G401 (cell line): ENCODE data around the gene CTXND2. TPM values are rescaled to one million over a fixed set of nuclear protein-coding genes. Genes with fewer than 3 reads are reported as not detected.

Source experiments
- DNase-seq: peaks from one replicate; pipeline ENCODE4 v3.0.0-alpha.2; 2015; ENCODE audit warnings: low spot score
- in situ Hi-C: cut with HindIII; loops from 2 replicates; pipeline ENCODE4 v1.10.0; 2016; ENCODE audit warnings: low sequenced_read_pairs, mixed read lengths
- total RNA-seq: library from RNA; depleted of rRNA; stranded (reverse); fragments of >200 nt; shearing (Covaris generic); gene quantifications from 2 replicates; pipeline ENCODE4 v1.2.3, GENCODE V29; 2014; rRNA removed

CTXND2 gene
- total RNA-seq, 1 experiment from 2014 or later = not detected

DNA sequence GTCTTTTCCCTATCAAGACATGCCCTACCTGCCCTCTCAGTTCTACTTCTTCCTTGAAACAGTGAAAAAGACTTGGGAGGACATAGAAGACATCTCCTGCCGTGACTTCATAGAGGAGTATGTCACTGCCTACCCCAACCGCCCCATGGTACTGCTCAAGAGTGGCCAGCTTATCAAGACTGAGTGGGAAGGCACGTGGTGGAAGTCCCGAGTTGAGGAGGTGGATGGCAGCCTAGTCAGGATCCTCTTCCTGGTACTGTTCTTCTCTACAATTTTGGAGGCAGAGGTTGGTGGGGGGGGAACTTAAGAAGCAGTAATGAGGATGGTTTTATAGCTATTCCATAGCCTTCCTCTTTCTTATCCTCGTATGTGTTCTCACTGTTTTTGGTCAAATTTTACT, 57.9 kb downstream of the CTXND2 start:
- no peak for DNase-seq
- in situ Hi-C loops = no loop called here

DNA sequence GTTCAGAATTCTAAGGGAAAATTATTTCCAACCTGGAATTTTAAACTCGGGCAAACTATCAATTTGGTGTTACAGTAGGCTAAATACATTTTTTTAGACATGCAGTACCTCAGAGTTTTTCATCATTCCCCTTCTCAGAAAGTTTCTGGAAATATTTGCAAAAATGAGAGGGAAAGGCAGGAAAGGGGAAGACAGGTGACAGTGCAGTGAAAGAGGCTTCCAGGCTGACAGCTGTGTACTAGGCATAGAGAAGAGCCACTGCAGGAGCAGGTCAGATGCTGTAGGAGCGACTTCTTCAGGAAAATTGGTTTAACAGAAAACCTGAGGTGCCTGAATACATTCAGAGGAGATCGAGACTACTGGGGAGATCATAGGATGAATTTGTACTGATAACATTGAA, 67.8 kb downstream of the CTXND2 start:
- DNase-seq = no peak
- in situ Hi-C loops = no loop called here

DNA sequence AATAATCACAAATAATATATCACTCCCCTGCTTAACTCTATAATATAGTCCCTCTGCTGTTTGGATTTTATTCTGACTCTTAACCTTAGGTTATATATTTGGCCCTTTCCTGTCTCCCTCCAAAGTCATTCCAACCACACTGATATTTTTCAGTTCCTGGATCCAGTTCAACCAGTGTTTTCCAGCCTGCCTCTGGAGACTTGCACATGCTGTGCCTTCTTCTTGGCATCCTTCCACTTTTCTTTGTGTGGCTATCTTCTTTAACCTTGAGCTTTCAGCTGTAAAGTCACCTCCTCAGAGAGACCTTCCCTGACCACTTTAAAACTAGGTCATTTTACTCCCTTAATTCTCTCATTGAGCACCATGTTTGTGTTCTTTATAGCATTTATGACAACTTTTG, 68.3 kb downstream of the CTXND2 start:
- in situ Hi-C loops = no loop called here
- DNase-seq = no peak

DNA sequence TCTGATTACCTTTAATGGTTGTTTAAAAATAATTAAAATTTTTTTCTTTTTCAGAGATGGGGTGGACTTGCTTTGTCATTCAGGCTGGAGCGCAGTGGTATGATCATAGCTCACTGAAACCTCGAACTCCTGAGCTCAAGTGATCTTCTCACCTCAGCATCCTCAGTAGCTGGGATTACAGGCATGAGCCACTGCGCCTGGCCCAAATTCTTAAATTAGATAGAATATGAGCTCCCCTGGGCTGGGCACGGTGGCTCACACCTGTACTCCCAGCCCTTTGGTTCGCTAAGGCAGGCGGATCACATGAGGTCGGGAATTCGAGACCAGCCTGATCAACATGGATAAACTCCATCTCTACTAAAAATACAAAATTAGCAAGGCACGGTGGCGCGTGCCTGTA, 70.7 kb downstream of the CTXND2 start:
- no peak for DNase-seq
- in situ Hi-C loops = no loop called here

DNA sequence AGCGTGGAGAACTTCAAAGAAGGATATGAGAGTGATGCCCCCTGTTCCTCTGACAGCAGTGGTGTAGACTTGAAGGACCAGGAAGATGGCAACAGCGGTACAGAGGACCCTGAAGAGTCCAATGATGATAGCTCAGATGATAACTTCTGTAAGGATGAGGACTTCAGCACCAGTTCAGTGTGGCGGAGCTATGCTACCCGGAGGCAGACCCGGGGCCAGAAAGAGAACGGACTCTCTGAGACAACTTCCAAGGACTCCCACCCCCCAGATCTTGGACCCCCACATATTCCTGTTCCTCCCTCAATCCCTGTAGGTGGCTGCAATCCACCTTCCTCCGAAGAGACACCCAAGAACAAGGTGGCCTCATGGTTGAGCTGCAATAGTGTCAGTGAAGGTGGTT, 73.7 kb downstream of the CTXND2 start:
- no peak for DNase-seq
- in situ Hi-C loops = no loop called here

DNA sequence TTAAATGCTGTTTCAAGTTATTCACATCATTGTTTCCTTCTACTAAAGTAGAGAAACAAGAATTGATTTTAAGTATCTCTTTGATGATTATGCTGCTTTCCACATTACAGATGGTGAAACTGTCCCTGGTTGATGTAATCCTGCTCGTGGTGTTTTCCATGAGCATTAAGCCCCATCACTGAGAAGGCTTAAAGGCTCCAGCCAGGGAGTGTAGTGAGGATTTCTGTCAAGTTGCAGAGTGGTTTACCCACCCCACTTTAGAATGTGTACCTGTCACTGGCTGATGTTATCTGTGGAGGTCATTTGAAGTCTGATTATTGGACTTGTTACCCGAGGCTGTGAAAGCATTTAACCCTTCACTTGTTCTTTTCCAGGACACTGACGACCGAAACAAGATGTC, 74.8 kb downstream of the CTXND2 start:
- in situ Hi-C loops = no loop called here
- DNase-seq = no peak

Other genes with a start within 250 kb of the CTXND2 start
- 4.4 and 11.1 TPM in 2 replicates for gene GOLPH3L, start 190.0 kb upstream of the CTXND2 start, total RNA-seq
- not detected in 2 replicates for gene HORMAD1, start 166.2 kb upstream of the CTXND2 start, total RNA-seq
- gene CTSS, start 121.4 kb upstream of the CTXND2 start, total RNA-seq = not detected in 2 replicates
- 0.55 and 8.6 TPM in 2 replicates for gene CTSK, start 78.9 kb upstream of the CTXND2 start, total RNA-seq
- 16.7 and 24.9 TPM in 2 replicates for gene ARNT, start 10.5 kb upstream of the CTXND2 start, total RNA-seq
- gene SETDB1, start 39.2 kb downstream of the CTXND2 start, total RNA-seq = 28.2 and 33.5 TPM in 2 replicates
- gene CERS2, start 87.7 kb downstream of the CTXND2 start, total RNA-seq = 38.3 and 68.8 TPM in 2 replicates
- 2.7 and 3.6 TPM in 2 replicates for gene ANXA9, start 95.2 kb downstream of the CTXND2 start, total RNA-seq
- 8.1 and 12.7 TPM in 2 replicates for gene MINDY1, start 119.8 kb downstream of the CTXND2 start, total RNA-seq
- 9.4 and 12.0 TPM in 2 replicates for gene PRUNE1, start 121.3 kb downstream of the CTXND2 start, total RNA-seq
- not detected in 2 replicates for gene BNIPL, start 149.4 kb downstream of the CTXND2 start, total RNA-seq
- 0.07 TPM in 1 of 2 replicates, not detected in the other for gene C1orf56, start 160.6 kb downstream of the CTXND2 start, total RNA-seq
- gene CDC42SE1, start 172.5 kb downstream of the CTXND2 start, total RNA-seq = 54.4 and 84.6 TPM in 2 replicates
- 8.1 and 11.0 TPM in 2 replicates for gene MLLT11, start 173.3 kb downstream of the CTXND2 start, total RNA-seq
- gene GABPB2, start 183.6 kb downstream of the CTXND2 start, total RNA-seq = 4.6 and 7.8 TPM in 2 replicates